ENCODE measurements around the gene ZGPAT. TPM values are rescaled to one million over a fixed set of nuclear protein-coding genes. Genes with fewer than 3 reads are reported as not detected.

Gene ZGPAT
- total and polyA plus RNA-seq, 10 of the 15 experiments (the other 5 are each of a cell fraction or from before 2014, with no cell fraction given) = 0.58 to 52.9 (median 18.0) TPM

- CTCF ChIA-PET = no interaction called here
- Histone ChIP-seq H3K9me3 (replicated peaks; ENCODE audit: control insufficient read depth, insufficient read depth, low read length) (no peaks in the 10 kb centered on the region), H3K79me2 (ENCODE audit: control insufficient read depth, insufficient read depth, low read length) (no peaks in the 10 kb centered on the region), H3K4me1 (ENCODE audit: control insufficient read depth, insufficient read depth, low read length) (no peaks in the 10 kb centered on the region), H3K27ac (ENCODE audit: control insufficient read depth, insufficient read depth) (no peak overlapping the region), H3K36me3 (ENCODE audit: control insufficient read depth in 2 of 2, insufficient read depth in 2 of 2, low read length in 1 of 2) (peaks cover 8 to 16% of the 10 kb centered on the region in 2 experiments; a peak in 3 of 4 replicates), H3K4me3 (no peak overlapping the region), H2AFZ (ENCODE audit: control insufficient read depth, low read depth, low read length) (no peak overlapping the region), H4K20me1 (ENCODE audit: control insufficient read depth, insufficient read depth) (no peaks in the 10 kb centered on the region), H3K9ac (ENCODE audit: control insufficient read depth, insufficient read depth, low read length) (no peak overlapping the region), H3K4me2 (ENCODE audit: control insufficient read depth, insufficient read depth) (no peak overlapping the region), H3K27me3 (replicated peaks in 1 of 2; ENCODE audit: control insufficient read depth in 2 of 2, insufficient read depth in 2 of 2, low read length in 1 of 2) (no peaks in the 10 kb centered on the region)
- SMC1A ChIA-PET (ENCODE audit: uncharacterized antibody, unreplicated experiment) = no interaction called here
- TF ChIP-seq CEBPB (IDR thresholded peaks at IDR 0.05; ENCODE audit: borderline replicate concordance in 1 of 2, low read depth in 2 of 2, low read length in 2 of 2) = no peak
- no peak for TF ChIP-seq BCL11A (IDR thresholded peaks at IDR 0.05; ENCODE audit: low read depth, low read length)
- no peak for TF ChIP-seq BRCA1 (IDR thresholded peaks at IDR 0.05; ENCODE audit: low read depth, low read length)
- TF ChIP-seq NBN (IDR thresholded peaks at IDR 0.05) = no peak
- no peak for TF ChIP-seq CBX3 (IDR thresholded peaks at IDR 0.05; ENCODE audit: borderline replicate concordance, low read depth)
- TF ChIP-seq, protein P1, sequence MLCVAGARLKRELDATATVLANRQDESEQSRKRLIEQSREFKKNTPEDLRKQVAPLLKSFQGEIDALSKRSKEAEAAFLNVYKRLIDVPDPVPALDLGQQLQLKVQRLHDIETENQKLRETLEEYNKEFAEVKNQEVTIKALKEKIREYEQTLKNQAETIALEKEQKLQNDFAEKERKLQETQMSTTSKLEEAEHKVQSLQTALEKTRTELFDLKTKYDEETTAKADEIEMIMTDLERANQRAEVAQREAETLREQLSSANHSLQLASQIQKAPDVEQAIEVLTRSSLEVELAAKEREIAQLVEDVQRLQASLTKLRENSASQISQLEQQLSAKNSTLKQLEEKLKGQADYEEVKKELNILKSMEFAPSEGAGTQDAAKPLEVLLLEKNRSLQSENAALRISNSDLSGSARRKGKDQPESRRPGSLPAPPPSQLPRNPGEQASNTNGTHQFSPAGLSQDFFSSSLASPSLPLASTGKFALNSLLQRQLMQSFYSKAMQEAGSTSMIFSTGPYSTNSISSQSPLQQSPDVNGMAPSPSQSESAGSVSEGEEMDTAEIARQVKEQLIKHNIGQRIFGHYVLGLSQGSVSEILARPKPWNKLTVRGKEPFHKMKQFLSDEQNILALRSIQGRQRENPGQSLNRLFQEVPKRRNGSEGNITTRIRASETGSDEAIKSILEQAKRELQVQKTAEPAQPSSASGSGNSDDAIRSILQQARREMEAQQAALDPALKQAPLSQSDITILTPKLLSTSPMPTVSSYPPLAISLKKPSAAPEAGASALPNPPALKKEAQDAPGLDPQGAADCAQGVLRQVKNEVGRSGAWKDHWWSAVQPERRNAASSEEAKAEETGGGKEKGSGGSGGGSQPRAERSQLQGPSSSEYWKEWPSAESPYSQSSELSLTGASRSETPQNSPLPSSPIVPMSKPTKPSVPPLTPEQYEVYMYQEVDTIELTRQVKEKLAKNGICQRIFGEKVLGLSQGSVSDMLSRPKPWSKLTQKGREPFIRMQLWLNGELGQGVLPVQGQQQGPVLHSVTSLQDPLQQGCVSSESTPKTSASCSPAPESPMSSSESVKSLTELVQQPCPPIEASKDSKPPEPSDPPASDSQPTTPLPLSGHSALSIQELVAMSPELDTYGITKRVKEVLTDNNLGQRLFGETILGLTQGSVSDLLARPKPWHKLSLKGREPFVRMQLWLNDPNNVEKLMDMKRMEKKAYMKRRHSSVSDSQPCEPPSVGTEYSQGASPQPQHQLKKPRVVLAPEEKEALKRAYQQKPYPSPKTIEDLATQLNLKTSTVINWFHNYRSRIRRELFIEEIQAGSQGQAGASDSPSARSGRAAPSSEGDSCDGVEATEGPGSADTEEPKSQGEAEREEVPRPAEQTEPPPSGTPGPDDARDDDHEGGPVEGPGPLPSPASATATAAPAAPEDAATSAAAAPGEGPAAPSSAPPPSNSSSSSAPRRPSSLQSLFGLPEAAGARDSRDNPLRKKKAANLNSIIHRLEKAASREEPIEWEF (IDR thresholded peaks at IDR 0.05; ENCODE audit: insufficient replicate concordance, low read depth, low read length) = no peak
- DNase-seq (ENCODE audit: low read depth, low spot score) = no peak
- in situ Hi-C loops (cut with MboI) = no loop called here
- RAD21 ChIA-PET (ENCODE audit: unreplicated experiment) = no interaction called here
- no TSS peak for BruUV-seq (replicated peaks)
- no peak for FAIRE-seq
- ATAC-seq = no peak
- POLR2A ChIA-PET = no interaction called here
- intact Hi-C loops (cut with micrococcal nuclease; ENCODE audit: unreplicated experiment) = no loop called here
- 84% methylated on average over 10 of the region's 16 CpGs for WGBS (ENCODE audit: insufficient coverage, insufficient replicate concordance, low lambda C conversion rate, missing lambda C conversion rate)
Observed at GRCh38 chr20:63667858-63668257, 40.0 kb upstream of the ZGPAT start.

Measured in GM12878 (cell line).